Fibroblast of lung (primary cell): ENCODE measurements around the gene ANO1. TPM values are rescaled to one million over a fixed set of nuclear protein-coding genes. Genes with fewer than 3 reads are reported as not detected.

Experiments
- DNase-seq, 2 donors: peaks; one replicate each; pipeline versions ENCODE4 v3.0.0 to v3.0.0-alpha.2; 2010; ENCODE audit warnings: low read depth in 2 of 2
- H2AFZ ChIP-seq: 2 replicates; pipeline ENCODE4 v1.5.1; 2012; ENCODE audit warnings: low read length, control low read depth, inconsistent platforms
- H3K27ac ChIP-seq: 2 replicates; pipeline ENCODE4 v1.5.1; 2011; ENCODE audit warnings: low read length, control low read depth; ENCODE audit not compliant: insufficient read depth
- H3K27me3 ChIP-seq: 2 replicates; pipeline ENCODE4 v1.5.1; 2011; ENCODE audit warnings: mild to moderate bottlenecking, low read length; ENCODE audit not compliant: control insufficient read depth, insufficient read depth
- H3K36me3 ChIP-seq: 2 replicates; pipeline ENCODE4 v1.5.1; 2011; ENCODE audit warnings: low read length; ENCODE audit not compliant: control insufficient read depth, insufficient read depth
- H3K4me1 ChIP-seq: 2 replicates; pipeline ENCODE4 v1.5.1; 2011; ENCODE audit warnings: low read length; ENCODE audit not compliant: control insufficient read depth, insufficient read depth; ENCODE audit errors: extremely low read depth
- H3K4me2 ChIP-seq: 2 replicates; pipeline ENCODE4 v1.5.1; 2011; ENCODE audit warnings: low read length, control low read depth; ENCODE audit not compliant: insufficient read depth; ENCODE audit errors: extremely low read depth
- H3K4me3 ChIP-seq, 4 experiments: fragments of 200-600 bp in 1 of 4; sonication (generic) in 1 of 4; replicated peaks in 1 of 4; 2 replicates each; pipeline ENCODE4 v1.5.1; 2011 to 2016; ENCODE audit warnings: low read length in 4 of 4, low read depth in 3 of 4, mild to moderate bottlenecking in 3 of 4, control low read depth in 2 of 4, inconsistent platforms in 1 of 4, mixed read lengths in 1 of 4; ENCODE audit not compliant: insufficient read depth in 1 of 4; ENCODE audit errors: control extremely low read depth in 1 of 4
- H3K79me2 ChIP-seq: 2 replicates; pipeline ENCODE4 v1.5.1; 2012; ENCODE audit warnings: mild to moderate bottlenecking, low read length, inconsistent platforms; ENCODE audit not compliant: control insufficient read depth, insufficient read depth
- H3K9ac ChIP-seq: 2 replicates; pipeline ENCODE4 v1.5.1; 2011; ENCODE audit warnings: mild to moderate bottlenecking, low read length, control low read depth; ENCODE audit not compliant: insufficient read depth
- H3K9me3 ChIP-seq: 2 replicates; pipeline ENCODE4 v1.5.1; 2012; ENCODE audit warnings: low read depth, low read length; ENCODE audit not compliant: control insufficient read depth, insufficient read depth
- H4K20me1 ChIP-seq: 2 replicates; pipeline ENCODE4 v1.5.1; 2011; ENCODE audit warnings: low read length; ENCODE audit not compliant: control insufficient read depth, insufficient read depth; ENCODE audit errors: extremely low read depth
- CTCF ChIP-seq, 2 donors: IDR thresholded peaks in 1 of 2; conservative IDR thresholded peaks in 1 of 2; 1 replicate in 1 of 2; 2 replicates in 1 of 2; pipeline ENCODE4 v1.5.1; 2011 to 2012; ENCODE audit warnings: low read length in 2 of 2, control low read depth in 1 of 2, inconsistent platforms in 1 of 2, low read depth in 1 of 2, mild to moderate bottlenecking in 1 of 2
- EZH2 ChIP-seq: IDR thresholded peaks from 2 replicates; pipeline ENCODE4 v1.5.1; 2012; ENCODE audit warnings: low read length, control low read depth, mild to moderate bottlenecking; ENCODE audit errors: missing control alignments
- polyA plus RNA-seq, 2 donors: library from polyadenylated mRNA; depleted of rRNA in 1 of 2; stranded (reverse) in 1 of 2; unstranded in 1 of 2; fragments of >200 nt; gene quantifications; 2 replicates each; pipeline ENCODE4 v1.2.1, GENCODE V29; 2011 to 2012; ENCODE audit warnings: missing spikeins in 1 of 2
- total RNA-seq: library from RNA; depleted of rRNA; stranded (reverse); fragments of >200 nt; gene quantifications from 2 replicates; pipeline ENCODE4 v1.2.1, GENCODE V29; 2014

Gene ANO1
- total and polyA plus RNA-seq, 2 donors (not counting 1 experiment from before 2014, with no cell fraction given) = 0.99 to 4.1 TPM

GRCh38 chr11:70063121-70063520 lies 15.0 kb upstream of the ANO1 start:
- H3K27ac ChIP-seq = no peak overlapping the region
- H4K20me1 ChIP-seq = no peaks in the 10 kb centered on the region
- H3K4me1 ChIP-seq = no peaks in the 10 kb centered on the region
- no peak overlapping the region for H2AFZ ChIP-seq
- no peaks in the 10 kb centered on the region for H3K36me3 ChIP-seq
- H3K9ac ChIP-seq = no peak overlapping the region
- H3K9me3 ChIP-seq = no peaks in the 10 kb centered on the region
- H3K27me3 ChIP-seq = peaks cover 14% of the 10 kb centered on the region
- no peak for DNase-seq
- H3K79me2 ChIP-seq = no peaks in the 10 kb centered on the region
- TF ChIP-seq CTCF (conservative IDR thresholded peaks at IDR 0.05 in 1 of 2, IDR thresholded peaks at IDR 0.05 in 1 of 2; ENCODE audit: low read depth in 1 of 2, low read length in 2 of 2) = no peak
- no peak for TF ChIP-seq EZH2
- no peak overlapping the region for H3K4me2 ChIP-seq
- H3K4me3 ChIP-seq = no peak overlapping the region

GRCh38 chr11:70063555-70063954 lies 14.6 kb upstream of the ANO1 start:
- no peak for DNase-seq
- no peak overlapping the region for H2AFZ ChIP-seq
- peaks cover 16% of the 10 kb centered on the region for H3K27me3 ChIP-seq
- no peaks in the 10 kb centered on the region for H3K79me2 ChIP-seq
- no peak overlapping the region for H3K4me3 ChIP-seq
- no peaks in the 10 kb centered on the region for H3K4me1 ChIP-seq
- H3K36me3 ChIP-seq = no peaks in the 10 kb centered on the region
- no peak overlapping the region for H3K27ac ChIP-seq
- TF ChIP-seq CTCF (conservative IDR thresholded peaks at IDR 0.05 in 1 of 2, IDR thresholded peaks at IDR 0.05 in 1 of 2; ENCODE audit: low read depth in 1 of 2, low read length in 2 of 2) (no peak), EZH2 (no peak)
- H4K20me1 ChIP-seq = no peaks in the 10 kb centered on the region
- H3K4me2 ChIP-seq = no peak overlapping the region
- no peaks in the 10 kb centered on the region for H3K9me3 ChIP-seq
- no peak overlapping the region for H3K9ac ChIP-seq

DNA sequence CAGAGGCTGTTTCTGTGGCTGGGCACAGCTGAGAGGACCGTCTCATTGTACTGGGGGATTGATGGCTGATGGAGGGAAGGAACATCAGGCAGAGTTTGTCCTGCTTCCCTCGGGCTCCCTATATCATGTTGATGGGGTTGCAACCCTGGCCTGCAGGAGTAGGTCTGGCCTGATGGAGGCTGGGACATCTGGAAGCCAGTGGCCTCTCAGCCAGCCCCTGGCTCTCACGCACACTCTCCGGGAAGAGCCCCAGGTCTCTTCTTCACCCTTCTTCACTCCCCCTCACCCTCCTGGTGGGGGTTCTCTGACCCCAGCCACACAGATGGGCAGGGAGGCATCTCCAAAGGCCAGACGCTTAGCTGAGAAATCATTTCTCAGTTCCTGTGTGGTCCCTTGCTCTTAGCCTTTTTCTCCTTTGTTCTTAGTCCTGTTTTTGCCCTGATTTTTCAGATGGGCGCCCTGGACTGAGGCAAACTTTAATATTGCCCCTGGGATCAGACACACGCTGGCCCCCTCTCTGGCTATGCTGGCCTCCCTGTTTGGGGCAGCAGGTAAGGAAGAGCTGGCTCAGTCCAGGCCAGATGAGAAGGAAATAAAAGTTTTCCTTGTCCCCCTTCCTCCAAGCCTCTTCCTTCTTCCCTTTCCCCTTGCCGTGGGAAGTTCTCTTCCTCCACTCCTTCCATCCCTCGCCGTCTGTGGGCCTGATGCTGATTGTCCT lies 13.9 kb upstream of the ANO1 start:
- no peaks in the 10 kb centered on the region for H3K9me3 ChIP-seq
- no peak overlapping the region for H3K4me2 ChIP-seq
- no peaks in the 10 kb centered on the region for H3K79me2 ChIP-seq
- no peaks in the 10 kb centered on the region for H4K20me1 ChIP-seq
- TF ChIP-seq CTCF (conservative IDR thresholded peaks at IDR 0.05 in 1 of 2, IDR thresholded peaks at IDR 0.05 in 1 of 2; ENCODE audit: low read depth in 1 of 2, low read length in 2 of 2) (no peak), EZH2 (no peak)
- H3K4me1 ChIP-seq = no peaks in the 10 kb centered on the region
- no peak overlapping the region for H2AFZ ChIP-seq
- H3K27me3 ChIP-seq = peaks cover 16% of the 10 kb centered on the region
- no peak overlapping the region for H3K27ac ChIP-seq
- H3K4me3 ChIP-seq = no peak overlapping the region
- no peak for DNase-seq
- no peak overlapping the region for H3K9ac ChIP-seq
- H3K36me3 ChIP-seq = no peaks in the 10 kb centered on the region
